ENCODE data around the gene FOXN1. TPM values are rescaled to one million over a fixed set of nuclear protein-coding genes. Genes with fewer than 3 reads are reported as not detected.

FOXN1 gene
- total and polyA plus RNA-seq, 4 donors = not detected

- no peak for TF ChIP-seq SP1 (IDR thresholded peaks at IDR 0.05)
- TF ChIP-seq MAX (IDR thresholded peaks at IDR 0.05) = no peak
- TF ChIP-seq EGR1 (IDR thresholded peaks at IDR 0.05; ENCODE audit: low read depth in 2 of 2) = no peak
- no peak for TF ChIP-seq HNF4A (conservative IDR thresholded peaks at IDR 0.05)
These were observed 45.2 kb upstream of the FOXN1 start (continued) for GRCh38 chr17:28460901-28461300.

GRCh38 chr17:28466001-28466400 lies 40.1 kb upstream of the FOXN1 start:
- WGBS = 74% methylated on average over 9 of the region's 9 CpGs
- no peak for TF ChIP-seq RAD21 (IDR thresholded peaks at IDR 0.05)
- TF ChIP-seq HNF4A (conservative IDR thresholded peaks at IDR 0.05) = no peak
- TF ChIP-seq GABPA (IDR thresholded peaks at IDR 0.05 in 1 of 2, conservative IDR thresholded peaks at IDR 0.05 in 1 of 2) = no peak
- no peak for TF ChIP-seq HNF4G (IDR thresholded peaks at IDR 0.05)
- TF ChIP-seq YY1 (IDR thresholded peaks at IDR 0.05) = no peak
- TF ChIP-seq ATF3 (IDR thresholded peaks at IDR 0.05) = no peak
- TF ChIP-seq CTCF (IDR thresholded peaks at IDR 0.05; ENCODE audit: low read depth, low read length, missing input control) = no peak
- no peak for TF ChIP-seq REST (IDR thresholded peaks at IDR 0.05)
- TF ChIP-seq TAF1 (conservative IDR thresholded peaks at IDR 0.05) = no peak
- TF ChIP-seq FOXA1 (IDR thresholded peaks at IDR 0.05) = no peak
- TF ChIP-seq NR2F2 (IDR thresholded peaks at IDR 0.05) = no peak
- no peaks in the 10 kb centered on the region for H3K36me3 ChIP-seq (ENCODE audit: control insufficient read depth in 4 of 4, insufficient read depth in 3 of 4, low read depth in 1 of 4, low read length in 3 of 4)
- no peak overlapping the region for H3K9ac ChIP-seq (ENCODE audit: low read depth in 1 of 2, low read length in 2 of 2)
- no peak overlapping the region for H3K27ac ChIP-seq (ENCODE audit: low read depth in 1 of 2, low read length in 2 of 2)
- H3K4me1 ChIP-seq (ENCODE audit: control insufficient read depth in 4 of 4, insufficient read depth in 4 of 4, low read length in 3 of 4) = no peaks in the 10 kb centered on the region
- no peaks in the 10 kb centered on the region for H3K27me3 ChIP-seq (ENCODE audit: control insufficient read depth in 4 of 4, insufficient read depth in 4 of 4, low read length in 3 of 4)
- H3K9me3 ChIP-seq (ENCODE audit: control insufficient read depth in 4 of 4, low read length in 3 of 4) = no peaks in the 10 kb centered on the region
- DNase-seq (ENCODE audit: low spot score) = no peak
- no peak overlapping the region for H3K4me3 ChIP-seq (ENCODE audit: low read depth in 1 of 3, low read length in 3 of 3)

- TF ChIP-seq RAD21 (IDR thresholded peaks at IDR 0.05) (peak in 1 of 2 donors; percentile 15), TAF1 (conservative IDR thresholded peaks at IDR 0.05) (no peak), FOXA1 (IDR thresholded peaks at IDR 0.05) (no peak), RXRA (IDR thresholded peaks at IDR 0.05) (peak in 1 of 2 donors; percentile 6)
- H3K4me3 ChIP-seq (ENCODE audit: low read depth in 1 of 3, low read length in 3 of 3) = no peak overlapping the region
- H3K27me3 ChIP-seq (ENCODE audit: control insufficient read depth in 4 of 4, insufficient read depth in 4 of 4, low read length in 3 of 4) = no peaks in the 10 kb centered on the region
- no peaks in the 10 kb centered on the region for H3K36me3 ChIP-seq (ENCODE audit: control insufficient read depth in 4 of 4, insufficient read depth in 3 of 4, low read depth in 1 of 4, low read length in 3 of 4)
- 49% methylated on average over 5 of the region's 5 CpGs for WGBS
- no peak overlapping the region for H3K27ac ChIP-seq (ENCODE audit: low read depth in 1 of 2, low read length in 2 of 2)
- no peaks in the 10 kb centered on the region for H3K9me3 ChIP-seq (ENCODE audit: control insufficient read depth in 4 of 4, low read length in 3 of 4)
- no peaks in the 10 kb centered on the region for H3K4me1 ChIP-seq (ENCODE audit: control insufficient read depth in 4 of 4, insufficient read depth in 4 of 4, low read length in 3 of 4)
- no peak overlapping the region for H3K9ac ChIP-seq (ENCODE audit: low read depth in 1 of 2, low read length in 2 of 2)
- no peak for DNase-seq (ENCODE audit: low spot score)
These were observed 39.6 kb upstream of the FOXN1 start for GRCh38 chr17:28466521-28467048.
